ENCODE data around the gene ATG5. TPM values are rescaled to one million over a fixed set of nuclear protein-coding genes. Genes with fewer than 3 reads are reported as not detected.

ATG5 gene
- total RNA-seq, 1 donor from 2014 or later: 34.7 TPM

Other genes starting within 250 kb of the ATG5 start
- gene PRDM1, start 239.4 kb downstream of the ATG5 start, total RNA-seq: 49.1 and 52.3 TPM in 2 replicates
- gene CRYBG1, start 35.0 kb upstream of the ATG5 start, total RNA-seq: 27.5 and 27.6 TPM in 2 replicates

Data from activated T-helper 2 cell treated with anti-CD3 and anti-CD28 coated beads, Interferon-gamma antibody, Interleukin-2, Interleukin-4, amounts not matched to agents 10 μg/mL and 5 μg/mL and 100 μg/mL, durations not matched to agents 14 hours and 24 hours and 36 hours (primary cell).